HEK293 (cell line): ENCODE measurements around the gene CAPN5.
A peak's percentile ranks its signal among the peaks of the same experiment; 100 is the strongest.

Source experiments
- CTCF ChIA-PET: fragments of 350-600 bp; formaldehyde crosslinking; extraction: SDS; loops from one replicate; lab custom pipeline; 2021; ENCODE audit warnings: antibody characterized with exemption; lab: Yijun Ruan, JAX
- POLR2A ChIA-PET: fragments of 300-600 bp; formaldehyde crosslinking; extraction: SDS; loops from one replicate; lab custom pipeline; 2020; ENCODE audit warnings: antibody characterized with exemption, inconsistent platforms; lab: Yijun Ruan, JAX
- H3K27ac ChIP-seq: fragments of 200-500 bp; sonication (Bioruptor generic); 2 replicates; pipeline ENCODE4 v1.5.1; 2014; ENCODE audit warnings: low read depth, low read length, control low read depth, inconsistent platforms; ENCODE audit errors: extremely low read depth
- H3K36me3 ChIP-seq, 2 experiments: fragments of 200-500 bp in 1 of 2; sonication (Bioruptor generic) in 1 of 2; 1 replicate in 1 of 2; 2 replicates in 1 of 2; pipeline ENCODE4 v1.5.1; 2014 to 2017; ENCODE audit warnings: inconsistent platforms in 2 of 2, low read length in 2 of 2; ENCODE audit not compliant: control insufficient read depth in 2 of 2, insufficient read depth in 1 of 2
- H3K4me1 ChIP-seq: fragments of 200-500 bp; sonication (Bioruptor generic); 2 replicates; pipeline ENCODE4 v1.5.1; 2014; ENCODE audit warnings: mild to moderate bottlenecking, low read length, inconsistent platforms; ENCODE audit not compliant: control insufficient read depth, insufficient read depth
- H3K4me3 ChIP-seq: 2 replicates; pipeline ENCODE4 v1.5.1; 2011; ENCODE audit warnings: low read depth, mild to moderate bottlenecking, control low read depth, low read length, moderate library complexity
- H3K9me3 ChIP-seq: fragments of 200-500 bp; sonication (Bioruptor generic); 2 replicates; pipeline ENCODE4 v1.5.1; 2014; ENCODE audit warnings: low read depth, low read length, inconsistent platforms; ENCODE audit not compliant: control insufficient read depth, insufficient read depth
- BCL11A ChIP-seq: fragments of 450-650 bp; formaldehyde crosslinking; IDR thresholded peaks from 2 replicates; pipeline ENCODE4 v1.5.1; 2016; ENCODE audit warnings: low read depth, missing biosample characterization, missing genetic modification characterization
- EGR2 ChIP-seq: fragments of 450-650 bp; formaldehyde crosslinking; IDR thresholded peaks from 2 replicates; pipeline ENCODE4 v1.5.1; 2016; ENCODE audit warnings: low read depth, missing biosample characterization, missing genetic modification characterization
- GFI1B ChIP-seq: fragments of 450-650 bp; formaldehyde crosslinking; IDR thresholded peaks from 2 replicates; pipeline ENCODE4 v1.5.1; 2016; ENCODE audit warnings: missing biosample characterization, missing genetic modification characterization
- GLIS2 ChIP-seq: fragments of 450-650 bp; formaldehyde crosslinking; IDR thresholded peaks from 2 replicates; pipeline ENCODE4 v1.5.1; 2016; ENCODE audit warnings: missing biosample characterization, missing genetic modification characterization
- IKZF3 ChIP-seq: fragments of 450-650 bp; IDR thresholded peaks from 2 replicates; pipeline ENCODE4 v1.5.0; 2018; ENCODE audit warnings: missing biosample characterization, mild to moderate bottlenecking, missing genetic modification characterization, moderate library complexity
- KLF10 ChIP-seq: fragments of 450-650 bp; IDR thresholded peaks from 2 replicates; pipeline ENCODE4 v1.5.1; 2018; ENCODE audit warnings: missing biosample characterization, mild to moderate bottlenecking, missing genetic modification characterization
- KLF16 ChIP-seq: fragments of 450-650 bp; formaldehyde crosslinking; IDR thresholded peaks from 2 replicates; pipeline ENCODE4 v1.5.1; 2017; ENCODE audit warnings: missing biosample characterization, missing genetic modification characterization
- KLF7 ChIP-seq: fragments of 450-650 bp; formaldehyde crosslinking; IDR thresholded peaks from 2 replicates; pipeline ENCODE4 v1.5.1; 2016; ENCODE audit warnings: missing biosample characterization, missing genetic modification characterization, borderline replicate concordance
- REPIN1 ChIP-seq: fragments of 450-650 bp; formaldehyde crosslinking; IDR thresholded peaks from 2 replicates; pipeline ENCODE4 v1.5.1; 2017; ENCODE audit warnings: missing biosample characterization, missing genetic modification characterization, low read depth
- SETDB1 ChIP-seq: IDR thresholded peaks from one replicate; pipeline ENCODE4 v1.6.1; 2017; ENCODE audit warnings: mild to moderate bottlenecking, low read length, moderate library complexity, mixed read lengths; ENCODE audit not compliant: insufficient read length
- SP7 ChIP-seq: fragments of 450-650 bp; formaldehyde crosslinking; IDR thresholded peaks from 2 replicates; pipeline ENCODE4 v1.5.1; 2016; ENCODE audit warnings: missing biosample characterization, missing genetic modification characterization
- WT1 ChIP-seq: fragments of 450-650 bp; formaldehyde crosslinking; IDR thresholded peaks from 2 replicates; pipeline ENCODE4 v1.5.1; 2016; ENCODE audit warnings: missing biosample characterization, missing genetic modification characterization
- ZEB2 ChIP-seq: fragments of 450-650 bp; formaldehyde crosslinking; IDR thresholded peaks from 2 replicates; pipeline ENCODE4 v1.5.1; 2016; ENCODE audit warnings: missing biosample characterization, missing genetic modification characterization
- ZFP3 ChIP-seq: fragments of 450-650 bp; formaldehyde crosslinking; IDR thresholded peaks from 2 replicates; pipeline ENCODE4 v1.5.1; 2016; ENCODE audit warnings: low read depth, missing biosample characterization, missing genetic modification characterization
- ZFP69B ChIP-seq: fragments of 450-650 bp; formaldehyde crosslinking; IDR thresholded peaks from 2 replicates; pipeline ENCODE4 v1.5.1; 2016; ENCODE audit warnings: missing biosample characterization, missing genetic modification characterization
- ZNF157 ChIP-seq: fragments of 450-650 bp; formaldehyde crosslinking; IDR thresholded peaks from 2 replicates; pipeline ENCODE4 v1.5.1; 2016; ENCODE audit warnings: missing biosample characterization, missing genetic modification characterization
- ZNF16 ChIP-seq: fragments of 450-650 bp; formaldehyde crosslinking; IDR thresholded peaks from 2 replicates; pipeline ENCODE4 v1.5.1; 2016; ENCODE audit warnings: low read depth, missing biosample characterization, missing genetic modification characterization
- ZNF184 ChIP-seq: fragments of 450-650 bp; IDR thresholded peaks from 2 replicates; pipeline ENCODE4 v1.5.1; 2018; ENCODE audit warnings: missing biosample characterization, mild to moderate bottlenecking, missing genetic modification characterization
- ZNF354C ChIP-seq: fragments of 450-650 bp; formaldehyde crosslinking; IDR thresholded peaks from 2 replicates; pipeline ENCODE4 v1.5.1; 2016; ENCODE audit warnings: missing biosample characterization, missing genetic modification characterization, low read depth, borderline replicate concordance
- ZNF404 ChIP-seq: fragments of 450-650 bp; formaldehyde crosslinking; IDR thresholded peaks from 2 replicates; pipeline ENCODE4 v1.5.1; 2017; ENCODE audit warnings: missing biosample characterization, missing genetic modification characterization
- ZNF473 ChIP-seq: fragments of 450-650 bp; formaldehyde crosslinking; IDR thresholded peaks from 2 replicates; pipeline ENCODE4 v1.5.1; 2017; ENCODE audit warnings: missing biosample characterization, missing genetic modification characterization
- ZNF521 ChIP-seq: fragments of 450-650 bp; formaldehyde crosslinking; IDR thresholded peaks from 2 replicates; pipeline ENCODE4 v1.5.1; 2017; ENCODE audit warnings: missing biosample characterization, mild to moderate bottlenecking, missing genetic modification characterization
- ZNF530 ChIP-seq: fragments of 450-650 bp; formaldehyde crosslinking; IDR thresholded peaks from 2 replicates; pipeline ENCODE4 v1.5.1; 2016; ENCODE audit warnings: low read depth, missing biosample characterization, missing genetic modification characterization
- ZNF623 ChIP-seq: fragments of 450-650 bp; formaldehyde crosslinking; IDR thresholded peaks from 2 replicates; pipeline ENCODE4 v1.5.1; 2016; ENCODE audit warnings: missing biosample characterization, missing genetic modification characterization
- ZNF670 ChIP-seq: fragments of 450-650 bp; formaldehyde crosslinking; IDR thresholded peaks from 2 replicates; pipeline ENCODE4 v1.5.1; 2016; ENCODE audit warnings: missing biosample characterization, missing genetic modification characterization, low read depth
- ZNF747 ChIP-seq: fragments of 450-650 bp; formaldehyde crosslinking; IDR thresholded peaks from 2 replicates; pipeline ENCODE4 v1.5.1; 2016; ENCODE audit warnings: missing biosample characterization, missing genetic modification characterization
- ZNF76 ChIP-seq: fragments of 450-650 bp; formaldehyde crosslinking; IDR thresholded peaks from 2 replicates; pipeline ENCODE4; 2016; ENCODE audit warnings: low read depth, missing biosample characterization, missing genetic modification characterization, borderline replicate concordance
- ZSCAN16 ChIP-seq: fragments of 450-650 bp; formaldehyde crosslinking; IDR thresholded peaks from 2 replicates; pipeline ENCODE4 v1.5.1; 2016; ENCODE audit warnings: missing biosample characterization, missing genetic modification characterization
- ZSCAN30 ChIP-seq: fragments of 450-650 bp; IDR thresholded peaks from 2 replicates; pipeline ENCODE4 v1.5.1; 2018; ENCODE audit warnings: missing biosample characterization, mild to moderate bottlenecking, missing genetic modification characterization, moderate library complexity
- ZXDB ChIP-seq: fragments of 450-650 bp; formaldehyde crosslinking; IDR thresholded peaks from 2 replicates; pipeline ENCODE4 v1.5.1; 2016; ENCODE audit warnings: missing biosample characterization, missing genetic modification characterization
- TF ChIP-seq, protein P1 (sequence below): fragments of 450-650 bp; formaldehyde crosslinking; IDR thresholded peaks from 2 replicates; pipeline ENCODE4 v1.5.1; 2016; ENCODE audit warnings: missing biosample characterization, missing genetic modification characterization
- TF ChIP-seq, protein P2 (sequence below): fragments of 450-650 bp; IDR thresholded peaks from 2 replicates; pipeline ENCODE4 v1.5.1; 2018; ENCODE audit warnings: missing biosample characterization, missing genetic modification characterization
- TF ChIP-seq, protein P3 (sequence below): fragments of 450-650 bp; formaldehyde crosslinking; IDR thresholded peaks from 2 replicates; pipeline ENCODE4 v1.5.1; 2017; ENCODE audit warnings: missing biosample characterization, missing genetic modification characterization

The CAPN5 gene

DNA sequence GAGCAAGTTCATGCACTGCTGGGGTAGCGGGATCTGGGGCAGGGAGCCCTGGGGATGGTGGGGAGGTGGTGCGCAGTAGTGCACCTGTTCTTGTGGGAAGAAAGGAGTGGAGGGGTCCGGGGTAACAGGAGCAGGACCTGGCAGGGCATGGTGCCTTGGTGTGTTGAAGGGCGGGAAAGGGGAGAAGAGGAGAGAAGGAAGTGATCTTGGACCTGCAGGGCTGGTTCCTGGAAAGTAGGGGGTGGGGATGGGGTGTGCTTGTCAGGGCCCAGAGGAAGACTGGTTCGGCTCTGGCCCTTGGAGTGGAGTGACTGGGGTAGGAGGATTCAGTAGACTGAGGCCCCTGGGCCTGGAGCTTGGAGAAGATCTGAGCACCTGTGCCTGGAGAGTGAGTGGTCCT lies 10.9 kb upstream of the CAPN5 start:
- Histone ChIP-seq H3K4me3 (no peak overlapping the region), H3K36me3 (no peaks in the 10 kb centered on the region), H3K27ac (no peak overlapping the region), H3K9me3 (no peaks in the 10 kb centered on the region), H3K4me1 (no peaks in the 10 kb centered on the region)
- ChIA-PET POLR2A (no interaction called here), CTCF (interaction anchor here (0.6 to 0.9 kb wide), 2 partner anchors 36 to 89 kb away, joined by 3 read pairs; no protein-coding TSS in a partner anchor)
- TF ChIP-seq REPIN1 (tag by site-specific recombination) = no peak
- TF ChIP-seq ZNF157 (tag by site-specific recombination) = no peak
- TF ChIP-seq ZNF747 (tag by site-specific recombination) = no peak
- TF ChIP-seq WT1 = no peak
- no peak for TF ChIP-seq ZNF404 (tag by site-specific recombination)
- TF ChIP-seq GFI1B (tag by site-specific recombination) = no peak
- no peak for TF ChIP-seq ZNF670 (tag by site-specific recombination)
- no peak for TF ChIP-seq ZSCAN16 (tag by site-specific recombination)
- no peak for TF ChIP-seq KLF16 (tag by site-specific recombination)
- TF ChIP-seq ZNF184 (tag by site-specific recombination) = no peak
- no peak for TF ChIP-seq KLF7 (tag by site-specific recombination)
- TF ChIP-seq SP7 (tag by site-specific recombination) = no peak
- no peak for TF ChIP-seq ZNF623
- TF ChIP-seq GLIS2 = no peak
- TF ChIP-seq IKZF3 (tag by site-specific recombination) = no peak
- no peak for TF ChIP-seq ZFP69B
- TF ChIP-seq ZNF530 = no peak
- no peak for TF ChIP-seq EGR2 (tag by site-specific recombination)

DNA sequence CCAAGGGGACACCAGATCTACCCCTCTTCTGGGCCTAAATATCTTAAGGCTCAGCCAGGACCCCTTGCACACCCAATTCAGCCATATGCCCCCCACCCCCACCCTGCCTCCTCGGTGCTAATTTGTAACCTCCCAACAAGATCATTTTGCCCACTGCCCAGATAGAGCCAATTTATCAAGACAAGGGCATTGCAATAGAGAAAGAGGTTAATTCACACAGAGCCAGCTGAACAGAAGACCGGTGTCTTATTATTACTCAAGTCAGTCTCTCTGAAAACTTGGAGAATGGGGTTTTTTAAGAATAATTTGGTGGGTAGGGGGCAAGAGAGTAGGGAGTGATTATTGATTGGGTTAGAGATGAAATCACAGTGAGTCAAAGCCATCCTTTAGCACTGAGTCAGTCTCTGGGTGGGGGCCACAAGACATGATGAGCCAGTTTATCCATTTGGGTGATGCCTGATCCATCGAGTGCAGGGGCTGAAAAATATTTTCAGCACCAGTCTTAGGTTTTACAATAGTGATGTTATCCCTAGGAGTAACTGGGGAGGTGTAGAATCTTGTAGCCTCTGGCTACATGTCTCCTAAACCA lies 9.9 kb upstream of the CAPN5 start:
- POLR2A ChIA-PET = no interaction called here

DNA sequence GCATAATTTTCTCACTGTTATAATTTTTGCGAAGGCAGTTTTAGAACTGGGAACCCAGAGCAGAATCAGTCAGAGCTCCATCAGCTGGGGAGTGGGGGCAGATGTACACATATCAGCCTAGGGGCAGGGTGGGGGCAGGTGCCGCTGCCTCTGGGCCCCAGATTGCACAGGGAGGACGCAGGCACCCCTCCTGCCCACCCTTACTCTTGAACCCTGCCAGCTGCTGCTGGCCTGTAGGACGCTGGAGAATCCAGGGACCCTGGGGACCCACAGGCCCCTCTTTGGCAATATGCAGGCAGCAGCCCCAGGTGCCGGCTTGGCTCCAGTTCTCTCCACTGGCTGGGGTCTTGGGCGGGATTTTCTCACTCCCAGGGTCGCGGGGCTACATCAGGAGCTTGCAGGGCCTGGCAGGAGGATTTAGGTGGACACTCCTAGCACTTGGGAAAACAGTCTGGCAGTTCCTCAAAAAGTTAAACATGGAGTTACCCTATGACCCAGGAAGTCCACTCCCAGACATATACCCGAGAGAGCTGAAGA lies 8.8 kb upstream of the CAPN5 start:
- Histone ChIP-seq H3K36me3 (no peaks in the 10 kb centered on the region), H3K9me3 (no peaks in the 10 kb centered on the region), H3K27ac (no peak overlapping the region), H3K4me3 (no peak overlapping the region), H3K4me1 (no peaks in the 10 kb centered on the region)
- ChIA-PET POLR2A (no interaction called here), CTCF (interaction anchor here (0.8 kb wide), 1 partner anchor 34 kb away, joined by 3 read pairs; no protein-coding TSS in a partner anchor)
- no peak for TF ChIP-seq ZFP3 (tag by site-specific recombination)
- TF ChIP-seq ZNF16 (tag by site-specific recombination) = no peak
- TF ChIP-seq, protein P1, sequence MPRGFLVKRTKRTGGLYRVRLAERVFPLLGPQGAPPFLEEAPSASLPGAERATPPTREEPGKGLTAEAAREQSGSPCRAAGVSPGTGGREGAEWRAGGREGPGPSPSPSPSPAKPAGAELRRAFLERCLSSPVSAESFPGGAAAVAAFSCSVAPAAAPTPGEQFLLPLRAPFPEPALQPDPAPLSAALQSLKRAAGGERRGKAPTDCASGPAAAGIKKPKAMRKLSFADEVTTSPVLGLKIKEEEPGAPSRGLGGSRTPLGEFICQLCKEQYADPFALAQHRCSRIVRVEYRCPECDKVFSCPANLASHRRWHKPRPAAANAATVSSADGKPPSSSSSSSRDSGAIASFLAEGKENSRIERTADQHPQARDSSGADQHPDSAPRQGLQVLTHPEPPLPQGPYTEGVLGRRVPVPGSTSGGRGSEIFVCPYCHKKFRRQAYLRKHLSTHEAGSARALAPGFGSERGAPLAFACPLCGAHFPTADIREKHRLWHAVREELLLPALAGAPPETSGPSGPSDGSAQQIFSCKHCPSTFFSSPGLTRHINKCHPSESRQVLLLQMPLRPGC (tag by site-specific recombination) = no peak
- TF ChIP-seq, protein P2, sequence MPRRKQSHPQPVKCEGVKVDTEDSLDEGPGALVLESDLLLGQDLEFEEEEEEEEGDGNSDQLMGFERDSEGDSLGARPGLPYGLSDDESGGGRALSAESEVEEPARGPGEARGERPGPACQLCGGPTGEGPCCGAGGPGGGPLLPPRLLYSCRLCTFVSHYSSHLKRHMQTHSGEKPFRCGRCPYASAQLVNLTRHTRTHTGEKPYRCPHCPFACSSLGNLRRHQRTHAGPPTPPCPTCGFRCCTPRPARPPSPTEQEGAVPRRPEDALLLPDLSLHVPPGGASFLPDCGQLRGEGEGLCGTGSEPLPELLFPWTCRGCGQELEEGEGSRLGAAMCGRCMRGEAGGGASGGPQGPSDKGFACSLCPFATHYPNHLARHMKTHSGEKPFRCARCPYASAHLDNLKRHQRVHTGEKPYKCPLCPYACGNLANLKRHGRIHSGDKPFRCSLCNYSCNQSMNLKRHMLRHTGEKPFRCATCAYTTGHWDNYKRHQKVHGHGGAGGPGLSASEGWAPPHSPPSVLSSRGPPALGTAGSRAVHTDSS (tag by site-specific recombination) = no peak
- TF ChIP-seq ZNF354C (tag by site-specific recombination) = no peak
- no peak for TF ChIP-seq ZNF521 (tag by site-specific recombination)
- no peak for TF ChIP-seq ZSCAN30
- TF ChIP-seq, protein P3, sequence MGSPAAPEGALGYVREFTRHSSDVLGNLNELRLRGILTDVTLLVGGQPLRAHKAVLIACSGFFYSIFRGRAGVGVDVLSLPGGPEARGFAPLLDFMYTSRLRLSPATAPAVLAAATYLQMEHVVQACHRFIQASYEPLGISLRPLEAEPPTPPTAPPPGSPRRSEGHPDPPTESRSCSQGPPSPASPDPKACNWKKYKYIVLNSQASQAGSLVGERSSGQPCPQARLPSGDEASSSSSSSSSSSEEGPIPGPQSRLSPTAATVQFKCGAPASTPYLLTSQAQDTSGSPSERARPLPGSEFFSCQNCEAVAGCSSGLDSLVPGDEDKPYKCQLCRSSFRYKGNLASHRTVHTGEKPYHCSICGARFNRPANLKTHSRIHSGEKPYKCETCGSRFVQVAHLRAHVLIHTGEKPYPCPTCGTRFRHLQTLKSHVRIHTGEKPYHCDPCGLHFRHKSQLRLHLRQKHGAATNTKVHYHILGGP (tag by site-specific recombination) = no peak

More for the DNA sequence above, 9.9 kb upstream of the CAPN5 start:
- Histone ChIP-seq H3K4me3 (no peak overlapping the region), H3K27ac (no peak overlapping the region), H3K4me1 (no peaks in the 10 kb centered on the region), H3K9me3 (no peaks in the 10 kb centered on the region), H3K36me3 (no peaks in the 10 kb centered on the region)
- CTCF ChIA-PET = no interaction called here
- TF ChIP-seq ZEB2 (tag by site-specific recombination) = no peak
- TF ChIP-seq KLF10 (tag by site-specific recombination) = no peak
- TF ChIP-seq SETDB1 = peak; percentile 84
- no peak for TF ChIP-seq BCL11A (tag by site-specific recombination)
- no peak for TF ChIP-seq ZNF473
- no peak for TF ChIP-seq ZXDB (tag by site-specific recombination)
- no peak for TF ChIP-seq ZNF76
